NCI-H510A (cell line): ENCODE measurements around the gene CEP250.
A peak's percentile ranks its signal among the peaks of the same experiment; 100 is the strongest.
"Not testable (repeated sequence)": the region's sequence is repeated elsewhere in the genome, so short reads cannot be mapped to it uniquely, and the experiment has no call there.

Experiments used
- DNase-seq: peaks from one replicate; lab custom pipeline; 2025; lab: John Stamatoyannopoulos, UW

The CEP250 gene

DNA sequence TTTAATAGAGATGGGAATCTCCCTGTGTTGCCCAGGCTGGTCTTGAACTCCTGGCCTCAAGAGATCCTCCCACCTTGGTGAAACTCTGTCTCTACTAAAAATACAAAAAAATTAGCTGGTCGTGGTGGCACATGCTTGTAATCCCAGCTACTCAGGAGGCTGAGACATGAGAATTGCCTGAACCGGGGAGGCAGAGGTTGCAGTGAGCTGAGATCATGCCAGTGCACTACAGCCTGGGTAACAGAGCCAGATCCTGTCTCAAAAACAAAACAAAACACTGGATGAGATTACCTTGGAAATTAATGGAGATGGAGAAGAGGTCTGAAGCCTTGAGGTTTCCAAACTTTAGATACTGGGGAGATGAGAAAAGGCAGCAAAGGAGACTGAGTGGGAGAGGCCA is 2.1 kb downstream of the CEP250 start:
- DNase-seq: not testable (repeated sequence)

DNA sequence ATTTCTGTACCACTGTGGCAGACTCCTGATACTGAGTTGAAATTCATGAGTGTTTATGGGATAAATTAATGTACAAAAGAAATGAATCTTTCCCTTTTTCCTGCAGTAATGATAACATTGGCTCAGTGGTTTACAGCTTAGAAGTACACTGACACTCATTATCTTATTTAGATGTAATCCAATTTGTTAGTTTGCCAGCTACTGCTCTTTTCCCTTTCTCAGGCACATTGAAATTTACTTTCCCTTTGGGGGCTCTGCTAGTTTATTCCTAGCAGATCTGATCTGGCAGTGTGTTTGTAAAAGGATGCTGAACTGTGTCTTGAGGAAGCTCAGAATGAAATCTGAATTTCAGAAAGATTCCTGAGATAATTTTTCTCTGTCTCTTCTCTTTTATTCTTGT is 3.0 kb downstream of the CEP250 start:
- no peak for DNase-seq

DNA sequence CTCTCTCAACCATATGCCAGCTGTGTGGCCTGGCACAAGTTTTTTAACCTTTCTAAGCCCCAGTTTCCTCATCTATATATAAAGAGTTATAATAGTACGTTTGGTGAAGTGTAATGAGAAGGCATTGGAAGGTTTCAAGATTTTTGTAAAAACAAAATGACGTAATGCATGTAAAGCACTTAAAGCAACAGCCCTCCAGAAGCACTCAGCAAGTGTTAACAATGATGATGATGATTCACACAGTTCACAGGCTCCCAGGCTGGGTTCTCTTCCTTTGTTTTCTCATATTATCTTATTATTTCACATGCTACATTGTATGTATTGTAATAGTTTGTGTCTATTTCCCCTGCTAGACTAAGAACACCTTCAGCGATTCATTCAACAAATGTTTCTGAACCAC is 6.2 kb downstream of the CEP250 start:
- DNase-seq: peak; percentile 41

DNA sequence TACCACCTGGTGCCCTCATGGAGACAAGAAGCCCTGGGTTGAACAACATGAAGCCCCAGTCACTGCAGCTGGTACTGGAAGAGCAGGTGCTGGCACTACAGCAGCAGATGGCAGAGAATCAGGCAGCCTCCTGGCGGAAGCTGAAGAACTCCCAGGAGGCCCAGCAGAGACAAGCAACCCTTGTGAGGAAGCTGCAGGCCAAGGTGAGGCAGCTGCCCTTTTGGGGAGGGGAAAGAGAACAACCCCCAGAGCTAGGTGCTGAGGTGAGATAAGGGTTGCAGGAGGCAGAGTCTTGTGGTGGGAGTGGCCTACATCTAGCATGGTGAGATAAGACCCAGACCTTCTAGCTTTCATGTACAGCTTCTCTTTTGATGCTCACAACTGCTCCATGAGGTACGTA is 7.0 kb downstream of the CEP250 start:
- peak; percentile 94 for DNase-seq

DNA sequence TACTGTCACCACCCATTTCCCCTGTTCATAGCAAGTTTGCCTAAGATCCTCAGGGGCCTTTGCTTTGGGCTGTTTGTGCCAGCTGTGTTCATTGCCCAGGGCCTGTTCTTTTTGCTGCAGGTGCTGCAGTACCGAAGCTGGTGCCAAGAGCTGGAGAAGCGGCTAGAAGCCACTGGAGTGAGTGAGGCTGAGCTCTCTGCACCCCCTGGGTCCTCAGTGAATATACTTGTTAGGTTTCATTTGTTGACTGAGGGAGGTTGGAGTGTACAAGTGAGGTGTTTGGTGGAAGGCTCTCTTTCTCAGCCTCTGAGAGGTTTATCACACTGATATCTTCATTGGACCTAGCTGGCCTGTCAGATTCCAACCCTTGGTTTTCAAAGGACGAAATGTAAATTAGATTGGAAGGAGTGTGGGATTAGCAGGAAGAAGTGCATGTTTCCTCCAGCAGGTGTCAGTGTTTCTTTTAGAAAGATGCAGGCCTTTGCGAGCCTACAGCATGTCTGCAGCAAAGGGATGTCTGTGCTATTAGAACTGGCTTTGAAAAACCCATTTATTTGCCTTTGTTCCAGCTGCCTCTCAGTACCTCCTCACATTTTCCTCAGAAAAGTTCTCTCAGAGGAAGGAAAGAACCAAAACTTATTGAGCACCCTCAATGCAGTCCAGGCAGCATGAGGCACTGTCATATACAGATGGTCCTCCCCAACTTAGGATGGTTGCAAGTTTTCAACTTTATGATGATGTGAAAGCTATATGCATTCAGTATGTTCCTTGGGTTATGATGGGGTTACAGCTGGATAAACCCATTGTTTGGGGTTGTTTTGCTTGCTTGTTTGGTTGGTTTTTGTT is 8.3 kb downstream of the CEP250 start:
- peak; percentile 52 for DNase-seq

DNA sequence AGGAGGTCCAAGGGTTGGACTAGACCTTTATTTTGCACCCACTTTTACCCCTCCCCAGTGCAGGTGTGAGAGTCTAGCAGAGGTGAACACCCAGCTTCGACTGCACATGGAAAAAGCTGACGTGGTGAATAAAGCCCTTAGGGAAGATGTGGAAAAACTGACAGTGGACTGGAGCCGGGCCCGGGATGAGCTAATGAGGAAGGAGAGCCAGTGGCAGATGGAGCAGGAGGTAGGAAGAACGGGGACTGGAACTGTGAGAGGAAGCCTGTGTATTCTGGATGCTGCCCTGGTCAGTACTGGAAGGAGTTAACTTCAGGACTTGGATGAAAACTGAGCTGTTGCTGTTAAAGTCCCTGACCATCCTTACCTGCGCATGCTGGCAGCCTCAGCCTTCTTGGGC is 10.6 kb downstream of the CEP250 start:
- DNase-seq: no peak

DNA sequence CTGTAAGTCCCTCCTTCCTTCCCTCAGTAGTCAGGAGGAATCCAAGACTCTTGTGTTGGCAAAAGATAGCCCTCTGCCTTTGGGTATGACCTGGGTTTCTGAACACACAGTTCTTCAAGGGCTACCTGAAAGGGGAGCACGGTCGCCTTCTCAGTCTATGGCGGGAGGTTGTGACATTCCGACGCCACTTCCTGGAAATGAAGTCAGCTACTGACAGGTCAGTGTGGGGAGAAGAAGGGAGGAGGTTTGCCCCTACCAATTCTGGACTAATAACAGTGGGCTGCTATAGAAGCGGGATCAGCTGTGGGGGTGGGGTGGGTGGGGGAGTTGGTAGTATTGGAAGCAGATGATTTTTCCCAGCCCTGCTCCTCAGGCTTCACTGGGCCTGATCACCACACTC is 11.5 kb downstream of the CEP250 start:
- no peak for DNase-seq

DNA sequence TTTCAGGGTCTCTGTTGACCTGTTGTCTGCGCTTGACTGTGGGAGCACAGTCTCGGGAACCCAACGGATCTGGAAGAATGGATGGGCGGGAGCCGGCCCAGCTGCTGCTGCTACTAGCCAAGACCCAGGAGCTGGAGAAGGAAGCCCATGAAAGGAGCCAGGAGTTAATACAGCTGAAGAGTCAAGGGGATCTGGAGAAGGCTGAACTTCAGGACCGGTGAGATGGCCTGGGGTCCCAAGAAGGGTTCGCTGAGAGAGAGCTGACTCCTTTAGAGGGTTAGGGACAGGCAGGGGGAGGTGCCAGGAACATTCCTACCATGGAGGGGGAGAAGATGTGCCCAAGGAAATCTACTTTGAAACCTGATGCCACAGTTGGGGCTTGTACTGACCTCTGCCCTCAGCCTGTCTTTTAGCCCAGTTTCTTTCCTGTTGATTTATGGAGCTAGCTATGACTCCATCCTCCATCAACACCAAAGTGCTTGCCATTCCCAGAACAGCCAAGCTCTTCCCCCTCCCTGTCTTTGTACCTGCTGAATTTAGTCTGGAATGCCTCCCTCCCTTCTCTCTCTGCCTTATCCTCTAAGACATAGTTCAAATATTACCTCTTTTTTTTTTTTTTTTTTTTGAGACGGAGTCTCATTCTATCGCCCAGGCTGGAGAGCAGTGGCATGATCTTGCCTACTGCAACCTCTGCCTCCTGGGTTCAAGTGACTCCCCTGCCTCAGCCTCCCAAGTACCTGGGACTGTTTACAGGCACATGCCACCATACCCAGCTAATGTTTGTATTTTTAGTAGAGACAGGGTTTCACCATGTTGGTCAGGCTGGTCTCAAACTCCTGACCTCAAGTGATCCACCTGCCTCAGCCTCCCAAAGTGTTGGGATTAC is 12.2 kb downstream of the CEP250 start:
- no peak for DNase-seq

DNA sequence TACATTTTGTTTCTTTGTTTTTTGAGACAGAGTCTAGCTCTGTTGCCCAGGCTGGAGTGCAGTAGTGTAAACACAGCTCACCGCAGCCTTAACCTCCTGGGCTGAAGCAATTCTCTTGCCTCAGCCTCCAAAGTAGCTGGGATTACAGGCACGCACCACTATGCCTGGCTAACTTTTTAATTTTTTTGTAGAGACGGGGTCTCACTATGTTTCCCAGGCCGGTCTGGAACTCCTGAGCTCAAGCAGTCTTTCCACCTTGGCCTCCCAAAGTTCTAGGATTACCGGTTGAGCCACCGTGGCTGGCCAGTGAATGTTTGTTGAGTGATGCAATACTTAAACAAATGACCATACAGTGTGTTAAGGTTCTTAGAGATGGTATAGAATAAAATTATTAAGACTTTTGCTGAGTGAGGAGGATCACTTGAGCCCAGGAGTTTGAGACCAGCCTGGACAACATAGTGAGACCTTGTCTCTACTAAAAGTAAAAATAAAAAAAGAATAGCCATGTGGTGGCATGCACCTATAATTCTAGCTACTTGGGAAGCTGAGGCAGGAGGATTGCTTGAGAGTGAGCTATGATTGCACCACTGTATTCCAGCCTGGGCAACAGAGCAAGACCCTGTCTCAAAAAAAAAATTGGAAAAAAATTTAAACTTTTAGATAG is 13.4 kb downstream of the CEP250 start:
- DNase-seq: no peak

DNA sequence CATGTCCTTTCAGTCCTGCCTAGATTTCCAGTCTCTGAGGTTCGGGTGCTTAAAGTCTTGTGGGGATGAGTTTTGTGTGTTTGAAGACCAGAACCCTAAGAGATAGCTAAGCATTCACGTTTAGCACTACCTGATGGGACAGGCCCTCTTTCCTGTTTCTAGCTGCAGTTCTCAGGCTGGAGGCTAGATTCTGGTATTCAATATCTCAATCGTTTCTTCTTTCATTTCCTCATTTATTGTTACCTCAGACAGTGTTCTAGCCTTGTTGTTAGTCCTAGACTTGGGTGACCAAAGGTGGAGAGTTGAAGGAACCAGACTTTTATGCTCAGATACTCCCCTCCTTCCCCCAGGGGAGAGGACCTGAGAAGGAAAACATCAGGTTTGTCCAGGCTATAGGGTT is 16.8 kb downstream of the CEP250 start:
- no peak for DNase-seq

DNA sequence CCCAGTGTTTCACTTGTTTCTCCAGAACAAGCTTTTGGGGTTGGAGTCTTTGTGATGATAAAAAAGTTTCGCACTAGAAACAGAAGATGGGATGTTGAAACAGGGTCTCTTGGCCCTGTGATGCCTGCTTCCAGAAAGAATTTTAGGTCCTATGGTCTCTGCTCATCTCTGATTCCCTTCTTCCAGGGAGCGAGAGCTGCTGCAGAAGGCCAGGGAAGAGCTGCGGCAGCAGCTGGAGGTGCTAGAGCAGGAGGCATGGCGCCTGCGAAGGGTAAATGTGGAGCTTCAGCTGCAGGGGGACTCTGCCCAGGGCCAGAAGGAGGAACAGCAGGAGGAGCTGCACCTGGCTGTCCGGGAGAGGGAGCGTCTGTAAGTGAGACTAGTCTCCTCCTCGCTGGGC is 18.3 kb downstream of the CEP250 start:
- DNase-seq: no peak

DNA sequence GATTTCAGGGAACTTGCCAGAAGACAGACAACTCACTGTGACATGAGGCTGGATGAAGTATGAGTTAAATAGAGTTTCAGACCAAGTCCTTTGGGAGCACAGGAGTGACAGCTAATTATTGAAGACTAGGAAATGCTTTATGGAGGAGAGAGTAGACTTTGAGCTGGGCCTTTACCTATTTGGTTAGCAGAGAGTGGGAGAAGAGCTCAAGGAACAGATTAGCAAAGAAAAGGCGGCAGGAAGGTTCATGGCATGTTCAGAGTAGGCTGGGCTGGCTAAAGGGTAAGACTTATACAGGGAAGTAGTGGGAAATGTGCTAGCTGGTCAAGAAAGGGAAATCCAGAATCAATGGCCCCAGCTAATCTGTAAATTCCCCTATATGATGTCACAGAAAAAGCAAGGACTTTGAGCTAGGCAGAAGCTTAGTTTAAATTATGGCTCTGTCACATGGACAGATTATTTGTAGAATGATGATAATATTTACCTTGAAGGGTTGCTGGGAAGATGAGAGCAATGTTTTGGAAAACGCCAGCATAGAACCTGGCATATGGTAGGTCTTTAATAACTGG is 19.0 kb downstream of the CEP250 start:
- no peak for DNase-seq

DNA sequence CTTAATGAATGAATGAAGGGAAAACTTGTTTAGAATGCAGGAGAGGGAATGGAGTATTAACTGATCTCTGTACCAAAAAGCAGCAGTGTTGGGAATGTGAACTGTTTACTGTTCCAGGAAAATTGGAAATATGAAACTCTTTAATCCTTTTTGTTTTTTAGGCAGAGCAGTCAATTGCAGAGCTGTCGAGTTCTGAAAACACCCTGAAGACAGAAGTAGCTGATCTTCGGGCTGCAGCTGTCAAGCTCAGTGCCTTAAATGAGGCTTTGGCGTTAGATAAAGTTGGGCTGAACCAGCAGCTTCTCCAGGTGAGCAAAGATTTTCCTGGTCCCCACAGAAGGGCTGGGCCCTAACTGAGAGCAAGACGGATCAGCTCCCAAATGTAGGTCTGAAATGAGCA is 20.9 kb downstream of the CEP250 start:
- no peak for DNase-seq

DNA sequence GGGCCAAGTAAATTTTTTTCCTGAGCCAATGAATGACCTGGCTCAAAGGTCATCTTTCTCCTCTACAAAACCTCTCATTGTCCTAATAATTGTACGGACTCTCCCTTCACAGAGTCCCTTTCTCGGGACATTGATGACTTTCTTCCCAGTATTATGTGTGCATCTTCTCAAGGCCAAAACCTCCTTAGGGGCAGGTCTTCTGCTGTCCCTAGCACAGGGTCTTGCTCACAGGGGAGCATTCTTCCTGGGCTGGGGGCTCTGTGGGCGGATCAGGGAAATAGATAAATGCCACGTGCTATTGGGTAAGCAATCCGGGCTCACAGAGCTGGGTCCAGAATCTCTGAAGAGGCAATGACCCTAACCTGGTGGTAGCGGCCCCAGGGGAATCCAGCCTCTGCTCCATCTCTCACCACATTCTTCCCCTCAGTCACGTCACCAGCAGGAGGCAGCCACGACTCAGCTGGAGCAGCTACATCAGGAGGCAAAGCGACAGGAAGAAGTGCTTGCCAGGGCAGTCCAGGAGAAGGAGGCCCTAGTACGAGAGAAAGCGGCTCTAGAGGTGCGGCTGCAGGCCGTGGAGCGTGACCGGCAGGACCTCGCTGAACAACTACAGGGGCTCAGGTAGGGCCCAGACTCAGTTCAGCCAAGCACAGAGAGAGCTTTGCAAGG is 23.5 kb downstream of the CEP250 start:
- DNase-seq: no peak

DNA sequence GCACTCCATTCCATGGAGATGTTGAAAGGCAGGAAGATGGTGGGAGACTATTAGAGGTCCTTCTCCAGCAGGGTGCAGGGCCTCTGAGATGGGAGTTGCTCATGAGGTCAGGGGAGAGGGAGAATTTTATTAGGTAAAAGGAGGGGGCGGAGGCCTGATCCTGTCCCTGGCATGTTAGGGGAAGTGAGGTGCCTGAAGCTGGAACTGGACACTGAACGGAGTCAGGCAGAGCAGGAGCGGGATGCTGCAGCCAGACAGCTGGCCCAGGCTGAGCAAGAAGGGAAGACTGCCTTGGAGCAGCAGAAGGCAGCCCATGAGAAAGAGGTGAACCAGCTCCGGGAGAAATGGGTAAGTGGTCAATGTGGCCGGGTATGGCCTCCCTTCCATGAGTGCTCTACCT is 24.4 kb downstream of the CEP250 start:
- no peak for DNase-seq

DNA sequence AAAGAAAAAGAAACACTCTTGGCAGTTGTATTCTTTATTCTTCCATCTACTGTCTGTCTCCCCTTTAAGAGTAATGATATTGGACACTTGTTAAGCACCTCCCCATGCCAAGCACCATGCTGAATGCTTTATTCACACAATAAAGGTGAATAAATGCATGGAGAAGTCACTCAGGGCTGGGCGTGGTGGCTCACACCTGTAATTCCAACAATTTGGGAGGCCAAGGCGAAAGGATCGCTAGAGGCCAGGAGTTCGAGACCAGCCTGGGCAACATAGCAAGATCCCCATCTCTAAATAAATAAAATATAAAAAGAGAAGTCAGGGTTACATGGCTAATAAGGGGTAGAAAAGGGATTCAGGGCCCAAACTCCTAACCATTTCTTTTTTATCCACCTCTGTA is 32.1 kb downstream of the CEP250 start:
- DNase-seq: no peak

DNA sequence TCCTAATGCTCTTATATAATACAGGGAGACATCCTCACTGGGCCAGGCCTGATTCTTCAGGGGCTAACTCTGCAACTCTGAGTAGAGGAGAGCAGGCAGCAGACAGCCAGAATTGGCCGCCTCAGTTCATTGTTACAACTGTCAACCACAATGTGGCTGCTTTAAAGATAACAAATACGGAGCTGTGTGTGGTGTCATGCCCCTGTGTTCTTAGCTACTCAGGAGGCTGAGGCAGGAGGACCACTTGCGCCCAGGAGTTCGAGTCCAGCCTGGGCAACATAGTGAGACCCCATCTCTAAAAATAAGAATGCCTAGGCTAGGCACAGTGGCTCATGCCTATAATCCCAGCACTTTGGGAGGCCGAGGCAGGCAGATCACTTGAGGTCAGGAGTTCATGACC is 34.3 kb downstream of the CEP250 start:
- no peak for DNase-seq

DNA sequence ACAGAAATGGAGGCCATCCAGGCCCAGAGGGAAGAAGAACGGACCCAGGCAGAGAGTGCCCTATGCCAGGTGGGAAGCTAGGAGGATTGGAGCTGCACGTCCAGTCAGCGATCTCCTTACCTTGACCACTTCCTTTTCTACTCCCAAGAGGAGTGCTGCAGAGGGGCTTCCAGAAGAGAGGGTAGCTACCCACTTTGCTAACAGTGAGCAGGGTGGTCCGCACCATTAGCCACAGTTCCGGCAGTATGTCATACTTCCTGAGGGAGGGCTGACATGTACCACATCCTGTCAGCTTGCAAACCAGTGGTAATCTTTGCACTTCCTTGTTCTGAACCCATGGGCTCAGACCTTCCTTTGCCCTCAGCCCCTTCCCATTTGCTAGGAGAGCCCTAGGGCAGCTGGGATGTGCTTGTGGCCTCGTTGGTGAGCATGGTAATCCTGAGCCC is 35.4 kb downstream of the CEP250 start:
- no peak for DNase-seq

DNA sequence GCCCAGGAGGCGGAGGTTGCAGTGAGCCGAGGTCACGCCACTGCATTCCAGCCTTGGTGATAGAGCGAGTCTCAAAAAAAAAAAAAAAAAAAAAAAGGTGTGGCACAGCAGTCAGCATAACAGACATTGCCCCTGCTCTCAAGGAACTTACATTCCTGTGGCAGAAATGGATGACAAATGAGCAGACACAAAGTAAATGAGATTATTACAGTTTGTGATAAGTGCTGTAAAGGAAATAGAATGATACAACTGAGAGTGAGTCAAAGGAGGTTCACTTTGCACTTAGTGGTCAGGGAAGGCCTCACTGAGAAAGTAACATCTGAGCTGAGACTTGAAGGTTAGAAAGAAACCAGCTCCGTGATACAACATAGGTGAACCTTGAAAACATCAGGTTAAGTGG is 36.4 kb downstream of the CEP250 start:
- no peak for DNase-seq

DNA sequence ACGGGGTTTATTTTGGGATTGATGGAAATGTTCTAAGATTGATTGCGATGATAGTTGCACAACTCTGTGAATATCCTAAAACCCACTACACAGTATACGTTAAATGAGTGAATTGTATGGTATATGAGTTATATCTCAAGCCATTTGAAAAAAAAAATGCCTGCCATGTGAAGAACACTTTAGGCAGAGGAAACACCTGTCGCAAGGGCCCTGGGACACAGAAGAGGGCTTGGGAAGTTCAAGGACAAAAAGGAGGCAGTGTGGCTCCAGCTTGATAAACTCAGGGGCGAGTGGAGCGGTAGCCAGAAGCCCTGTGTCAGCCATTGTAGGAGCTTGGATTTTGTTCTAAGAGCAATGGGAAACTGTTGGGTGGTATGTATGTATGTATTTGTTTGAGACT is 37.0 kb downstream of the CEP250 start:
- no peak for DNase-seq

DNA sequence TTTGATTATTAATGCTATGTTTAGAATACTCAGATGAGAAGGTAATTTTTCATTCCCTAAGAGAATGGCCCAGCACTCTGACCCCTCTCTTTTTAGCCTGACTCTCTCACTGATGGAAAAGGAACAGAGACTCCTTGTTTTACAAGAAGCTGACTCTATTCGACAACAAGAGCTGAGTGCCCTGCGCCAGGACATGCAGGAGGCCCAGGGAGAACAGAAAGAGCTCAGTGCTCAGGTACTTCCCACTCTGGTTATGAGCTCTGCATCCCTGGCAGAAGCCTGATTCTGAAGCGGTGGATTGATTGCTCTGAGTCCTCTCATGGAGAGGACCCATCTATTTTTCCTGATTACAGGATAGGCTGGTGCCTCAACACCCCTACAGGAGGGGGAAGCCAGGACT is 41.1 kb downstream of the CEP250 start:
- no peak for DNase-seq

DNA sequence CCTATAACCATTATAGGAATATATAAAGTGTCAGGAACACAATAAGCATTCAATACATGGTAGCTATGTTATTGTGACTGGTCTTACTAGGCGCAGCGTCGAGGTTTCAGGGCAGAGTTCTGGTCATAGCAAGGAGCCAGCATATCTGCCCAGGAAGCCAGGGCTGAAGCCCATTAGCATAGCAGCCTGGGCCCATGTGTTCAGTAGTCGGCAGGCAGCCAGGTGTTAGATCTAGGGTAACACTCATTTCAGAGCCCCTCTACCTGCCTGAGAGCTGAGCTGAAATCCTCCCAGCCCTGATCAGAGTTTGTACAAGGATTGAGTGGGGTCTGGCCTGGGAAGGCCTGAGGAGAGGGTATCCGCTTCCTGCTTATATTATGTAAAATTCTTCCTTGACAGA is 41.9 kb downstream of the CEP250 start:
- DNase-seq: no peak
